Psoas muscle (tissue), 8 donors: ENCODE results near the gene ABHD2. TPM values are rescaled to one million over a fixed set of nuclear protein-coding genes. Genes with fewer than 3 reads are reported as not detected.

Experiments used
- ATAC-seq, 4 donors: fragments of 200-7000 bp; cut with Tn5 transposase; one replicate each; pipeline ENCODE4 v1.9.1; 2020; ENCODE audit warnings: moderate library complexity in 3 of 4, mild to moderate bottlenecking in 2 of 4
- DNase-seq, 2 donors: peaks; one replicate each; pipeline ENCODE4 v3.0.0-alpha.2; 2020
- H3K27ac ChIP-seq: fragments of 200-600 bp; one replicate; pipeline ENCODE4 v1.8.0; 2022
- H3K27me3 ChIP-seq, 3 donors: fragments of 200-600 bp in 1 of 3; one replicate each; pipeline versions ENCODE4 v1.6.1 to v1.8.0; 2013 to 2022; ENCODE audit warnings: low read length in 2 of 3, mild to moderate bottlenecking in 2 of 3, moderate library complexity in 1 of 3; ENCODE audit not compliant: insufficient read depth in 3 of 3
- H3K36me3 ChIP-seq, 2 donors: fragments of 200-600 bp in 1 of 2; one replicate each; pipeline versions ENCODE4 v1.6.1 to v1.8.0; 2013 to 2022; ENCODE audit warnings: low read depth in 1 of 2, mild to moderate bottlenecking in 1 of 2, moderate library complexity in 1 of 2; ENCODE audit not compliant: insufficient read depth in 1 of 2
- H3K4me1 ChIP-seq: fragments of 200-600 bp; one replicate; pipeline ENCODE4 v1.8.0; 2022
- H3K4me3 ChIP-seq: fragments of 200-600 bp; one replicate; pipeline ENCODE4 v1.8.0; 2022; ENCODE audit warnings: mild to moderate bottlenecking
- H3K9me3 ChIP-seq: fragments of 200-600 bp; one replicate; pipeline ENCODE4 v1.8.0; 2022
- WGBS, 3 donors: extraction: QIAGEN DNeasy Blood & Tissue Kit; methylation state at CpG; one replicate each; pipeline versions ENCODE4 v1.1.6 to v1.1.7; 2013; 5-methylcytosine and 5-hydroxymethylcytosine counted together
- intact Hi-C, 2 donors: fragments of 100-400 bp; cut with DNase I; formaldehyde crosslinking; loops; one replicate each; pipeline versions ENCODE4 v1.11.0 to v1.14.2; 2022
- polyA plus RNA-seq, 3 donors: library from polyadenylated mRNA; stranded (reverse); fragments of 200-250 nt; gene quantifications; one replicate each; pipeline ENCODE4 v1.2.3, GENCODE V29; 2013
- total RNA-seq, 4 donors: library from RNA; stranded (reverse); fragmentation: NEBNext Ultra II Directional in 2 of 4; extraction: Animal tissue kit (Norgen Biotek cat#: 25700) in 2 of 4; gene quantifications; one replicate each; pipeline versions ENCODE4 v1.2.1 to v1.2.4, GENCODE V29; 2021 to 2023
- TF ChIP-seq, protein P1 (sequence below): fragments of 200-600 bp; IDR thresholded peaks from one replicate; pipeline ENCODE4 v1.8.0; 2022; ENCODE audit warnings: antibody characterized with exemption
- donor health status: healthy with polysubstance abuse.
- donor health status: DM: no; HTN: no; CAD: no; lungs with moderate emphysema.
- donor health status: Bipolar disorder and iron deficiency.
- donor health status: healthy.
- donor health status: DM: yes; HTN: yes; CAD: no.
- donor health status: DM: no; HTN: no; CAD: no.
- donor health status: DM: no; HTN: no; CAD: no.
- donor health status: DM: yes; HTN: yes; CAD: no.

Gene ABHD2
- total and polyA plus RNA-seq, 7 donors = 10.8 to 215 (median 66.1) TPM

DNA sequence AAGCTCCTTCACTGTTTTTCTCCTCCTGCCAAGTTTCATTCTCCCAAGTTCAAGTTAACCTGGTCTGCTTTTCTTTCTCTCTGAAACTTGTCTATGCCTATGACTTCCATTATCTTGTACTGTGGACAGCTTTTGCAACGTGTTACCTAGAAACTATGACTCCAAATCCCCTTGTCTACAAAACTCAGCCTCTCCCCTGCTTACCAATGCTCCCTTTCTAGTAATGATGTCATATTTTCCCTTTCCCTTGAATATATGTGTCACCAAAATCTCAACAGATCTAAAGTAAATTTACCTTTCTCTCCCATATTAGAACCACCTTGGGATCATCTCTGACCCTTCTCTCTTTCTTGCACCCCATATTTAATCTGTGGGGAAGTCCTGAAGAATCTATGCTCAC is 10.5 kb upstream of the ABHD2 start:
- no peaks in the 10 kb centered on the region for H3K36me3 ChIP-seq
- TF ChIP-seq, protein P1, sequence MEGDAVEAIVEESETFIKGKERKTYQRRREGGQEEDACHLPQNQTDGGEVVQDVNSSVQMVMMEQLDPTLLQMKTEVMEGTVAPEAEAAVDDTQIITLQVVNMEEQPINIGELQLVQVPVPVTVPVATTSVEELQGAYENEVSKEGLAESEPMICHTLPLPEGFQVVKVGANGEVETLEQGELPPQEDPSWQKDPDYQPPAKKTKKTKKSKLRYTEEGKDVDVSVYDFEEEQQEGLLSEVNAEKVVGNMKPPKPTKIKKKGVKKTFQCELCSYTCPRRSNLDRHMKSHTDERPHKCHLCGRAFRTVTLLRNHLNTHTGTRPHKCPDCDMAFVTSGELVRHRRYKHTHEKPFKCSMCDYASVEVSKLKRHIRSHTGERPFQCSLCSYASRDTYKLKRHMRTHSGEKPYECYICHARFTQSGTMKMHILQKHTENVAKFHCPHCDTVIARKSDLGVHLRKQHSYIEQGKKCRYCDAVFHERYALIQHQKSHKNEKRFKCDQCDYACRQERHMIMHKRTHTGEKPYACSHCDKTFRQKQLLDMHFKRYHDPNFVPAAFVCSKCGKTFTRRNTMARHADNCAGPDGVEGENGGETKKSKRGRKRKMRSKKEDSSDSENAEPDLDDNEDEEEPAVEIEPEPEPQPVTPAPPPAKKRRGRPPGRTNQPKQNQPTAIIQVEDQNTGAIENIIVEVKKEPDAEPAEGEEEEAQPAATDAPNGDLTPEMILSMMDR = no peak
- 61 to 74% (median 66%) methylated on average over 1 of the region's 1 CpG for WGBS, 3 donors
- H3K27ac ChIP-seq = no peak overlapping the region
- no peaks in the 10 kb centered on the region for H3K9me3 ChIP-seq
- no peaks in the 10 kb centered on the region for H3K4me1 ChIP-seq
- DNase-seq = no peak
- H3K27me3 ChIP-seq = no peaks in the 10 kb centered on the region
- intact Hi-C loops = no loop called here
- H3K4me3 ChIP-seq = no peak overlapping the region
- ATAC-seq = no peak

DNA sequence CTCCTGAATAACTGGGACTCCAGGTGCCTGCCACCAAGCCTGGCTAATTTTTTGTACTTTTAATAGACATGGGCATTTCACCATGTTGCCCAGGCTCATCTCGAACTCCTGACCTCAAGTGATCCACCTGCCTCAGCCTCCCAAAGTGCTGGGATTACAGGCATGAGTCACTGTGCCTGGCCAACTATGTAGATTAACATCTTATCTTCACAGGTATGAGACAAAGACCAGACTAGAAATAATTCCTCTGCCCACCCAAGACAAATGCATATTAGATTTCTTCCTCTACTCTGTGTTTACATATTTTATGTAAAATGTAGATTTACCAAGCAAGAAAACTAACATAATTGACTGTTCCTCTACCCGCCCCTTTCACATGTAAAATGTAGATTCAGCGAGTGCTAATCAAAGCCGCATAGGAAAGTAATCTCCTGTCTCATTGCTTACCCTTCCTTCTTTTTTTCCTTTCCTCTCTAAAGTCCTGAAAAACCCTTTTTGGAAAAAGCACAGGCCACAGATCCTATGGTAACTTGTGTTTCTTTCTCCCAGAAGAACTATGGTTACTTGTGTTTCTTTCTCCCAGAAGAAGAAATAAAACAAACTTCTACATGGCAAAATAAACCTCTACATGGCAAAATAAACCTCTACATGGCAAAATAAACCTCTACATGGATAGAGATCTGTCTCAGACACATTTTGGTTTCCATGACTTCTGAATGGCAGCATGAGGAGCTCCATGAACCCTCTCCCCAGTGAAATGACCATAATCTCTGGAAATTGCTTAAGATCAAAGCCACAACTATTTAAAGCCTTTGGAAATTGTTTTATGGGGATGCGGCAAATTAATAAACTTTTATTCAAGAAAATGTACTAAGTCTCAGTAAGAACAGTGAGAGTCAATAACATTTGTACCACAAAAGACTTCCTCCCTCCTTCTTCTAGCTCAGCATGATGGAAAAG is 9.1 kb upstream of the ABHD2 start:
- intact Hi-C loops = no loop called here

DNA sequence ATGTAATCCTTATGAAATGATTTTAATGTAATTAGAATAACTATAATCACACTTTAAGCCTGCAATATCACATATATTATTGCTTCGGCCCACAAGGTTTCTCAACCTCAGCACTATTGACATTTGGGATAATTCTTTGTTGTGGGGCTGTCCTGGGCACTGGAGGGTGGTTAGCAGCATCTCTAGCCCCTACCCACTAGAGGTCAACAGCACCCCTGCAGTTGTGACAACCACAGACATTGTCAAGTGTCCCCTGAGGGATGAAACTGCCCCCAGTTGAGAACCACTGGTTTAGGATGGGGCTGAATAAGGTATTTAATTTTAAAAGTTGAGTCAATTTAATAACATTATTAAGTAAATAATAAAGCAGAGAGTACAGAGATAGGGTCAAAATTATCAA is 6.4 kb upstream of the ABHD2 start:
- intact Hi-C loops = no loop called here
- 96 to 100% (median 100%) methylated on average over 1 of the region's 1 CpG for WGBS, 3 donors
- Histone ChIP-seq H3K36me3 (no peaks in the 10 kb centered on the region), H3K27me3 (no peaks in the 10 kb centered on the region), H3K9me3 (no peaks in the 10 kb centered on the region), H3K4me3 (no peak overlapping the region), H3K4me1 (peaks cover 20% of the 10 kb centered on the region), H3K27ac (no peak overlapping the region)
- TF ChIP-seq, protein P1 = no peak
- DNase-seq (no peak), ATAC-seq (no peak)

More for the DNA sequence above, 9.1 kb upstream of the ABHD2 start:
- Histone ChIP-seq H3K9me3 (no peaks in the 10 kb centered on the region), H3K27me3 (no peaks in the 10 kb centered on the region), H3K27ac (no peak overlapping the region), H3K4me3 (no peak overlapping the region), H3K36me3 (no peaks in the 10 kb centered on the region), H3K4me1 (no peaks in the 10 kb centered on the region)
- DNase-seq = no peak
- WGBS, 3 donors = 93 to 97% (median 94%) methylated on average over 5 of the region's 5 CpGs
- TF ChIP-seq, protein P1 = no peak
- ATAC-seq = no peak

DNA sequence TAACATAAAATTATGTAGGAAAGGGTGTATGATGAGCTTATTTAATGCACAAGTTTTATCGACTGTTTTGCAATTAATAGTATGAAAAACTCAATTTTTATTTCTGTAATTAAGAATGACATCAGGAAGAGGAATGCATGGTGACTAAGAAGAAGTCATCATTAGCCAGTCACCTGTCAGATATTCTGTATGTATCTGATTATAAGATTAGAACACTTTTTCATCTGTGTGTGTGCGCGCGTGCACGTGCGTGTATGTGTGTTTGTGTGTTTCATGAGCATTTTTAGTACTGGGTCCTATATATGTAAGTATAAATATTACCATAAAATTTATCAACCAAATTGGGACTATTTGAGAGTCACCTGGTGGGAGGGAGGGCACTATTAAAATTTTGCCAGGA is 5.0 kb upstream of the ABHD2 start:
- intact Hi-C loops = no loop called here
- WGBS, 3 donors = 98 to 99% (median 99%) methylated on average over 6 of the region's 6 CpGs
- no peaks in the 10 kb centered on the region for H3K36me3 ChIP-seq
- peaks cover 27% of the 10 kb centered on the region for H3K4me1 ChIP-seq
- no peak overlapping the region for H3K27ac ChIP-seq
- TF ChIP-seq, protein P1 = no peak
- H3K9me3 ChIP-seq = no peaks in the 10 kb centered on the region
- DNase-seq = no peak
- H3K4me3 ChIP-seq = no peak overlapping the region
- ATAC-seq = no peak
- no peaks in the 10 kb centered on the region for H3K27me3 ChIP-seq
